ENCODE results near the gene HPCA.

Gene HPCA

DNA sequence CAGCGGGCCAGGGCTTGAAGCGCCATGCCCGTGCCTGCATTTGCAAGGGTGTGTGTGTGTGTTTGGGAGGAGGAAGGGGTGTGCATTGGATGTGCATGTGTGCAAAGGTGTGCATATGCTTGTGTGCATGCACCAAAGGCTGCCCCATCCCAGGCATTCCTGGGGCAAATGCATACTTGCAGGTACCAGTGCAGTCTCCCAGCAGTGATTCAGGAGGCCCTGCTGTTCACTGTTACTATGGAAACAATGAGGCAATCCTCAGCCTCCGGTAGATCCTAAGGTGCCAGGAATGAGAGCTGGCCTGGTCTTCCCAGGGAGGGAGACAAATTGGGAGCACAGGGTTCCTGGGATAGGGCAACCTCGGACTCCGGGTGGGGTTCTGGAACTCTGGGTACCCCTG is 8.1 kb upstream of the HPCA start:
- TF ChIP-seq, protein P1, sequence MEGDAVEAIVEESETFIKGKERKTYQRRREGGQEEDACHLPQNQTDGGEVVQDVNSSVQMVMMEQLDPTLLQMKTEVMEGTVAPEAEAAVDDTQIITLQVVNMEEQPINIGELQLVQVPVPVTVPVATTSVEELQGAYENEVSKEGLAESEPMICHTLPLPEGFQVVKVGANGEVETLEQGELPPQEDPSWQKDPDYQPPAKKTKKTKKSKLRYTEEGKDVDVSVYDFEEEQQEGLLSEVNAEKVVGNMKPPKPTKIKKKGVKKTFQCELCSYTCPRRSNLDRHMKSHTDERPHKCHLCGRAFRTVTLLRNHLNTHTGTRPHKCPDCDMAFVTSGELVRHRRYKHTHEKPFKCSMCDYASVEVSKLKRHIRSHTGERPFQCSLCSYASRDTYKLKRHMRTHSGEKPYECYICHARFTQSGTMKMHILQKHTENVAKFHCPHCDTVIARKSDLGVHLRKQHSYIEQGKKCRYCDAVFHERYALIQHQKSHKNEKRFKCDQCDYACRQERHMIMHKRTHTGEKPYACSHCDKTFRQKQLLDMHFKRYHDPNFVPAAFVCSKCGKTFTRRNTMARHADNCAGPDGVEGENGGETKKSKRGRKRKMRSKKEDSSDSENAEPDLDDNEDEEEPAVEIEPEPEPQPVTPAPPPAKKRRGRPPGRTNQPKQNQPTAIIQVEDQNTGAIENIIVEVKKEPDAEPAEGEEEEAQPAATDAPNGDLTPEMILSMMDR (IDR thresholded peaks at IDR 0.05; ENCODE audit: insufficient read depth, low read depth, low read length, missing control alignments): no peak
- peak; percentile 85 for DNase-seq (ENCODE audit: low read depth)

DNA sequence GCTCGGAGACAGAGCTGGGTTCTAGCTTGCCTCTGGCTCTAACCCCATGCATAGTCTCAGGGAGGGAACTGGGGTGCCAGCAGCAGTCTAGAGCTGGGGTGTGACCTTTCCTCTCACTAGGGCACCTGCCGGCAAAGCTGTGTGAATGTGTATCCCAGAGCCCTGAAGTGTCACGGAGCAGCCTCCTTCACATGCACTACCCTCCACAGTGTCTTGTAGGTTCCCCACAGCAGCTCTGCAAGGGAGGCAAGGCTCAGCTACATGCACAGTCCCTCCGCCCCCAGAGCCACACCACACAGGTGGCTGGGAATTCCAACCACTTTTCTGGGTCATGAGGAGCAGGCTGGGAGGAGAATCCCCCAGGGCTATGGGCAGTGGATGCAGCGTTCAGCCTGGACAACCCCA is 7.7 kb upstream of the HPCA start:
- DNase-seq (ENCODE audit: low read depth): no peak
- no peak overlapping the region for H3K4me3 ChIP-seq (ENCODE audit: low read length)
- TF ChIP-seq, protein P1 (IDR thresholded peaks at IDR 0.05; ENCODE audit: insufficient read depth, low read depth, low read length, missing control alignments): no peak

More for the DNA sequence above, 8.1 kb upstream of the HPCA start:
- no peak overlapping the region for H3K4me3 ChIP-seq (ENCODE audit: low read length)

DNA sequence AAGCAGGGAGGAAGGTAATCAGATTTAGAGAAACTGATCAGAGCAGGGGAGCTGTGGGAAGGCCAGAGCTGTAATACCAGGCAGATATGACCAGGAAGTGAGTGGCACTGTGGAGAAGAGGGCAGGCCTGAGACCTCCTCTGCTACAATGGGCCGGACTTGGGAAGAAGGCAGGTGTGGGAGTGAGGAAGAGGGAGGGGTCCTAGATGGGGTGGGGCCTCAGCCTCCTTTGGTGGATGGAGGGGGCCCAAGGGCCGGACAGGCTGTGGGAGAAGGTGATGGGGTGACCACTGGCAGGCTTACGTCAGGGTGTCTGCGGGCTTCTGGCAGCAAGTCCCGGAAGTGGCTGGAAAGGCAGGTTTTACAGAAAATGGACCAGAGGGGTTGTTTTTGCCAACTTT is 5.0 kb upstream of the HPCA start:
- H3K4me3 ChIP-seq (ENCODE audit: low read length): no peak overlapping the region
- no peak for DNase-seq (ENCODE audit: low read depth)
- TF ChIP-seq, protein P1 (IDR thresholded peaks at IDR 0.05; ENCODE audit: insufficient read depth, low read depth, low read length, missing control alignments): no peak

DNA sequence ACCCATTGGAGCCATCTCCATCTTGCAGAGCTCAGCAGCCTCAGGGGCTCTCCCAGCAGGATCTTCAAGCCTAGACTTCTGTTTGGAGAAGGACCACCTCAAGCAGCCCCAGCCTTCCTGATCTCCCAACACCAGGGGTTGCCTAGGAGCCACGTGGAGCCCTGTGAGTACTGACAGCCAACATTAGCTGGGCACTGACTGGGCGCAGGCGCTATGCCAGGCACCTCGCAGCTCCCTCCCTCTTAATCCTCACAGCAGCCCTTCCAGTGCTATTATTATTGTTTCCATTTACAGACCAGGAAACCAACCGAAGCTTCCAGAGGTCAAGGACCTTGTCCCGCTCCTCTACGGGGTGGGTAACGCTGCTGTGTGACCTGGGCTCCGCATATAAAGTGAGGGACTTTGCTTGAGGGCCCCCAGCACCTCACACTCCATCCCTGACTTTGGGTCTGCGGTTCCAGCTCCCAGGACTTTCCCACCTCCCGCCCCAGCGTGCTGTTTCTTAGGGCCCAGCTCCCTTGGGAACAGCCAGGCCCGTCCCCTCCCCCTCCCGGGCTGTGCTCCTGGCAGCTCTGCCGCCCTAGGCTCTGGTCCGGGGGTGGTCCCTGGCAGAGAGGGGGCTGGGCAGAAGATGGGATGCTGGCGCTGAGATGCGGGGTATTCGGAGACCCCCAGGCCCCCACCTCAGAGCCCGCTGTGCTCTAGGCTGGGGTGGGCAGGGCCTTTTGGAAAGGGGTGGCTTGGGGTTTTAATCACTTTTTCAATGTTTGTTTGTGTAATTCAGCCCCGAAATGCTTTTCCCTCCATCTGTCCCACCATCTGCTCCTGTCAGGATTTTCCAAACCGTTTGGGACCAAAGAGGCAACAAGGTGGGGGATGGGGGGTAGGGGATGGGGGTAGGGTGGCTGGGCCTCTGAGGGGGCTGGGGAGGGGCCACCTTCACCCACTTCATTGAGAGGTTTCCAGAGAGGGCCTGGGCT is 4.1 kb upstream of the HPCA start:
- DNase-seq (ENCODE audit: low read depth): no peak
- TF ChIP-seq, protein P1 (IDR thresholded peaks at IDR 0.05; ENCODE audit: insufficient read depth, low read depth, low read length, missing control alignments): no peak
- H3K4me3 ChIP-seq (ENCODE audit: low read length): no peak overlapping the region

DNA sequence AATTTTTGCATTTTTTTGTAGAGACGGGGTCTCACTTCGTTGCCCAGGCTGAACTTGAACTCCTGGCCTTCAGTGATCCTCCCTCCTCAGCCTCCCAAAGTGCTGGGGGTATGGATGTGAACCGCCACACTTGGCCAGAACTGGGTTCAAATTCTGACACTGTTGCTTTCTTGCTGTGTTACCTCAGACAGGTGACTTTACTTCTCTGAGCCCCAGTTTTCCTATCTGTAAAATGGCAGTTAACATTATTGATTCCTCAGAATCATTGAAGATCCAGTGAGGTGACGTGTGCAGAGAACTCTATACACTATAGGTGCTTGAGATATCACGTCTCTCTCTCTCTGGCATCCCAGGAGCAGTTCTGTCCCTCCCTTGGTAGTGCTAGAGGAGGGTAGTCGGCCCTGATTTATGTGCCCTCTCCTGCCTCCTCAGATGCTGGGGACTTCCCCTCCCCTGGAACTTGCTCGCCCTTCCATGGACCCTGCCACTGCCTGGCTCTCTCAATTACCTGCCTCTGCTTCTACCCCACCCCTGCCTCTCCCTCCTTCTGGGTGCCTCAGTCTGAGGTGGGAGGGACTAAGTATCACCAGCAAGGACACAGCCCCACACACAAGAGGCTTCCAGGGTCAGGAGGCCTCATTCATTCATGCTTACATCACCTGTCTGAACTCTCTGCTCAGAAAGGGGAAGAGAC is 2.8 kb upstream of the HPCA start:
- TF ChIP-seq, protein P1 (IDR thresholded peaks at IDR 0.05; ENCODE audit: insufficient read depth, low read depth, low read length, missing control alignments): no peak
- DNase-seq (ENCODE audit: low read depth): no peak
- no peak overlapping the region for H3K4me3 ChIP-seq (ENCODE audit: low read length)

DNA sequence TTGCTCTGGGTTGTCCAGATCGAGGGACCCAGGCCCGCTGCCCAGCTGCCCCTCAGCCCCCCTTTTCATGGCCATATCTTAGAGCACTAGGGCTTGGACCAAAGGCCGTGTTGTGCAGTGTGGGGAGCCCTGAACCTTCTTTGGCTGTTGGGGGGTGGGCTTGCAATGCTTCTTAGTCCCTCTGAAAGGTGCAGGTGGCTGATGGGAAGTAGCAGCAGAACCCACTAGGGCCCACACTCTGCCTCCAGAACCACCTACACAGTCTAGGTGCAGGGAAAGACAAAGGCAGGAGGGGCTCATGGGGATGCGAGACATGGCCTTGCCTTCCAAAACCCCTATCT is 2.3 kb upstream of the HPCA start:
- DNase-seq (ENCODE audit: low read depth): no peak
- no peak overlapping the region for H3K4me3 ChIP-seq (ENCODE audit: low read length)

More for the DNA sequence above, 2.3 kb upstream of the HPCA start:
- TF ChIP-seq, protein P1 (IDR thresholded peaks at IDR 0.05; ENCODE audit: insufficient read depth, low read depth, low read length, missing control alignments): no peak
